GM21825 (cell line): Measurements from ENCODE around the gene VIT.

Experiments
- ATAC-seq: cut with Tn5 transposase; IDR thresholded peaks from one replicate; pipeline ENCODE4 v1.9.1; 2021; ENCODE audit warnings: mild to moderate bottlenecking, moderate library complexity; ENCODE audit not compliant: unreplicated experiment

Gene VIT

GRCh38 chr2:36708041-36708741 is 11.7 kb downstream of the VIT start:
- no peak for ATAC-seq

- ATAC-seq: no peak
Measured at GRCh38 chr2:36710858-36711515, 14.5 kb downstream of the VIT start.

GRCh38 chr2:36711741-36712314 is 15.3 kb downstream of the VIT start:
- no peak for ATAC-seq

- no peak for ATAC-seq
Measured at GRCh38 chr2:36713310-36713709, 16.8 kb downstream of the VIT start.

- no peak for ATAC-seq
Measured at GRCh38 chr2:36716111-36716510, 19.6 kb downstream of the VIT start.

GRCh38 chr2:36717603-36718266 is 21.2 kb downstream of the VIT start:
- no peak for ATAC-seq

- no peak for ATAC-seq
Measured at GRCh38 chr2:36727550-36727949, 31.0 kb downstream of the VIT start.

- no peak for ATAC-seq
Measured at GRCh38 chr2:36729067-36729466, 32.6 kb downstream of the VIT start.

- no peak for ATAC-seq
Measured at GRCh38 chr2:36731941-36732672, 35.6 kb downstream of the VIT start.

- ATAC-seq: no peak
Measured at GRCh38 chr2:36732673-36733036, 36.1 kb downstream of the VIT start.

GRCh38 chr2:36733215-36733614 is 36.7 kb downstream of the VIT start:
- ATAC-seq: no peak

- ATAC-seq: no peak
Measured at GRCh38 chr2:36734304-36734703, 37.8 kb downstream of the VIT start.

GRCh38 chr2:36737131-36737750 is 40.7 kb downstream of the VIT start:
- ATAC-seq: no peak

- ATAC-seq: no peak
Measured at GRCh38 chr2:36740061-36740460, 43.6 kb downstream of the VIT start.

- ATAC-seq: no peak
Measured at GRCh38 chr2:36741188-36741837, 44.8 kb downstream of the VIT start.

- no peak for ATAC-seq
Measured at GRCh38 chr2:36743954-36744353, 47.4 kb downstream of the VIT start.

GRCh38 chr2:36748166-36748565 is 51.7 kb downstream of the VIT start:
- no peak for ATAC-seq

GRCh38 chr2:36750101-36750500 is 53.6 kb downstream of the VIT start:
- no peak for ATAC-seq

GRCh38 chr2:36753706-36754221 is 57.3 kb downstream of the VIT start:
- no peak for ATAC-seq

- no peak for ATAC-seq
Measured at GRCh38 chr2:36754578-36754977, 58.1 kb downstream of the VIT start.
